GM13977 (cell line): Measurements from ENCODE around the gene ZFP36L2.
A peak's percentile ranks its signal among the peaks of the same experiment; 100 is the strongest.

Experiments used
- DNase-seq: peaks from one replicate; pipeline ENCODE4 v3.0.0; 2012; ENCODE audit warnings: low spot score
- in situ Hi-C: fragments of 300-500 bp; cut with MboI; formaldehyde crosslinking; loops from one replicate; pipeline ENCODE4 v1.12.0; 2022; ENCODE audit warnings: low sequenced_read_pairs, low pct_unique_long_range_greater_than_20kb, mixed read lengths, inconsistent platforms; ENCODE audit not compliant: unreplicated experiment
- TF ChIP-seq, protein P1 (sequence below): IDR thresholded peaks from 2 replicates; pipeline ENCODE4 v1.5.1; 2012; ENCODE audit warnings: mild to moderate bottlenecking, control low read depth; ENCODE audit not compliant: insufficient read depth; ENCODE audit errors: extremely low read depth, missing control alignments

The ZFP36L2 gene

DNA sequence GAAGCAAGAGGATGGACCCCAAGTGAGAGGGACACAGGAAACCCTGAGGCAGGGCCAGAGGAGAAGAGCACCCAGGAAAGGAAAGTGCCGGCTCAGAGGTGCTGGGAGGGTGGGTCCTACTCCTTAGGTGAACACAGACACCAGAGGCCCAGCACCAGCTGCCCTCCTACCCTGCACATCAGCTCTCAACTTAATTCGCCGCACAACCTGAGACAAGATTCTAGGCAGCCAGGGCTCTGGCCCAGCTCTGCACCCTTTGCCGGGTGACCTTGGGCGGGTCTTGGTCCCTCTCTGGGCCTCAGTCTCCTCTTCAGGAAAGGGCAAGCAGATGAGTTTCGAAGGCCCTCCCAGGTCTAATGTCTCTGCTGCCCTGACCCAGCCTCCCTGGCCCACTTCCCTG lies 28.1 kb downstream of the ZFP36L2 start:
- in situ Hi-C loops: no loop called here
- TF ChIP-seq, protein P1, sequence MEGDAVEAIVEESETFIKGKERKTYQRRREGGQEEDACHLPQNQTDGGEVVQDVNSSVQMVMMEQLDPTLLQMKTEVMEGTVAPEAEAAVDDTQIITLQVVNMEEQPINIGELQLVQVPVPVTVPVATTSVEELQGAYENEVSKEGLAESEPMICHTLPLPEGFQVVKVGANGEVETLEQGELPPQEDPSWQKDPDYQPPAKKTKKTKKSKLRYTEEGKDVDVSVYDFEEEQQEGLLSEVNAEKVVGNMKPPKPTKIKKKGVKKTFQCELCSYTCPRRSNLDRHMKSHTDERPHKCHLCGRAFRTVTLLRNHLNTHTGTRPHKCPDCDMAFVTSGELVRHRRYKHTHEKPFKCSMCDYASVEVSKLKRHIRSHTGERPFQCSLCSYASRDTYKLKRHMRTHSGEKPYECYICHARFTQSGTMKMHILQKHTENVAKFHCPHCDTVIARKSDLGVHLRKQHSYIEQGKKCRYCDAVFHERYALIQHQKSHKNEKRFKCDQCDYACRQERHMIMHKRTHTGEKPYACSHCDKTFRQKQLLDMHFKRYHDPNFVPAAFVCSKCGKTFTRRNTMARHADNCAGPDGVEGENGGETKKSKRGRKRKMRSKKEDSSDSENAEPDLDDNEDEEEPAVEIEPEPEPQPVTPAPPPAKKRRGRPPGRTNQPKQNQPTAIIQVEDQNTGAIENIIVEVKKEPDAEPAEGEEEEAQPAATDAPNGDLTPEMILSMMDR: no peak
- no peak for DNase-seq

DNA sequence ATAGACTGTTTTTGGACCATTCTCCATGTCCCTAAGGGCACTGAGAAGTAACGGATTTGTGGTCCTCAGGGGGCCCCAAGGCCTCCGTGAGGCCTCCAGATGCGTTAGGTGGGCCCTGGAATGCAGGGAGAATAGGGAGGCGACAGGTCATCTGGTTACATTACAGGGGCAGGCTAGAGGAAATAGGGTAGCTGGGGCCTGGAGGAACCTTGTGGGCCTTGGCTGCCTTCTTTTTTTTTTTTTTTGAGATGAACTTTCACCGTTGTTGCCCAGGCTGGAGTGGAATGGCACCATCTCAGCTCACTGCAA lies 28.9 kb downstream of the ZFP36L2 start:
- no peak for DNase-seq
- in situ Hi-C loops: no loop called here

DNA sequence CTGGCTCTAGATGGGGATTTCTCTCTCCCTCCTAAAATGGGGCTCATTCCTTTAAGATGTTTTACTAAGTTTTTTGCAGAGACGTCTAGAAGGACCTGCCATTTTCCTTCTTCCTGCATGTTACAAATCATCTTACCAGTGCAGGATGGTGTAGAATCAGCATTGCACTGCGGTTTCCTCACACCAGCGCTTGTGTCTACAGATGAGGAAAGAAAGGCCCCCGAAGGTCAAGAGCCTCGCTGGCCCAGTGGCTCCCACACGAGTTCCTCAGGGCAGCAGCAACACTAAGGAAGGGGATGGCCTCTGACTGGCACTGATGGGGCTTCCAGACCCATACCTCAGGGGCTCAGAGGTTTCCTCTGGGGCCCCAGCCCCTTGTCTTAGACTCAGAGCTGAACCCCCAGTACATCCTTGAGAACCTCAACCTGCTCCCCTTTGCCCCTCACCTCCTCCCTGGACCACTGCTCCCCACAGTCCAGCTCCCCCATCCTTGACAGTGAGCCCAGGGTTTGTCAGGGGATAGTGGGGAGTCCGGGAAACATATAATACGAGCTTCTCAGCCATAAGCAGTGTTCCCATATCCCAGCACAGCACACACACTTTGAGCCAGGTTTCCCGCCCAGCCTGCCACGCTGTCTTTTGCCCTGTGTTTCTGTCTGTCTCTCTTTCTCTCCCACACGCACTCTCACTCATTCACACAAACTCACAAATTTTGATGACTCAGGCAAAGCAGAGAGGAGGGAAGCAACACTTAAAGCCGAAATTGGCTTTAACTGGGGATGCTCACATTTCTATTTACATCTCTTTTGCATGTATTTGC lies 29.4 kb downstream of the ZFP36L2 start:
- TF ChIP-seq, protein P1: no peak
- no peak for DNase-seq

More for the DNA sequence above, 28.9 kb downstream of the ZFP36L2 start:
- TF ChIP-seq, protein P1: no peak

DNA sequence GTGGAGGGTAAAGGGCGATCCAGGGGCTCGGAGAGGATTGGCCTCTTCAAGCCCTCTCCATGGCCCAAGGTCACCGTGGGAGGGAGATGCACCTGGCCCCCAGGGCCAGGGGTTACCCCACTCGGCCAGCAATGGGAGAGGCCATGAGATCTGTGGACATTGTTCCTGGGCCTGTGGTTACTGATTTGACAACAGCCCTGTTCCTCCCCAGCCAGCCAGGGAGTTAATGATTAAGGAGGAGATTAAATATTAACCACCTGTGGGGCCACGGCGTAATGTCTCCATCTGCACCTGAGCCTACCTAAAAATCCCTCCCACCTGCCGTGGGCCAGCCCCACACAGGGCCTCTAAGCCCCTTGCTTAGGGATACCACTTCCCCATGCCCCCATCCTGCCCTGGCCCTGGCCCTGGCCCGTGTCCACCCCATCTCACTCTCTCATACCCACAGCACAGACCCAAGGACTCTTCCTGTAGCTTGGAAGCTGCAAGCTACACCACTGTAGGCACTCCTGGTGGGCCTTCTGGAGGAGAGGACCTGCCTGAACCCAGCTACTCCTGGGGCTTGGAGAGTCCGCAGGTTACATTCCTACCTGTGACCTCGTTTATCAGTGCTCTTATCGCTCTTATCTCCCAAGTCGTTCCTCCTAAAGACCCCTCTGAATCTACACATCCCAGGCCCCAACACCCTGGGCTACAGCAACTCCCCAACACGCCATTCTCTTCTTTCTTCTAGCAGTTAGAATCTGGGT lies 32.1 kb downstream of the ZFP36L2 start:
- TF ChIP-seq, protein P1: no peak
- in situ Hi-C loops: no loop called here
- peak; percentile 44 for DNase-seq

More for the DNA sequence above, 29.4 kb downstream of the ZFP36L2 start:
- in situ Hi-C loops: no loop called here

DNA sequence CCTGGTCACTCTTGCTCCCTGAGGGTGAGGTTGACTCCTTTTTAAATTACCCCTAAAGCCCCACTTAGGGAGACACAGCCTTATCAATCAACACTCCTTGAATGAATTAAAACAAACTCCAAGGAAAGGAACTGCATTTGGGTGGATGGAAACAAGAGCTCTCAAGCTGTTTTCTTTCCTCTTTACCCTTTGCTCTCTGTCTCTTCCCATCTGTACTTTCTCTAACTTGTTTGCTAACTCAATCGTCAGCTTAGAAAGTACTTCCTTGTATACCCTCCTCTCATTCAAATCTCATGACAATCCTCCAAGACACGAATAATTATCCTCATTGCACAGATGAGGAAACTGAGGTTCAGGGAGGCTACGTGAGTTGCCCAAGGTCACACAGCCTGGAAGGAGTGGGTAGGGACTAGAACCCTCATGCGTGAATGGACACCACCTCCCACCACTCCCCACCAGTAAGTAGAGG lies 32.7 kb downstream of the ZFP36L2 start:
- DNase-seq: no peak
- TF ChIP-seq, protein P1: no peak
- in situ Hi-C loops: no loop called here

DNA sequence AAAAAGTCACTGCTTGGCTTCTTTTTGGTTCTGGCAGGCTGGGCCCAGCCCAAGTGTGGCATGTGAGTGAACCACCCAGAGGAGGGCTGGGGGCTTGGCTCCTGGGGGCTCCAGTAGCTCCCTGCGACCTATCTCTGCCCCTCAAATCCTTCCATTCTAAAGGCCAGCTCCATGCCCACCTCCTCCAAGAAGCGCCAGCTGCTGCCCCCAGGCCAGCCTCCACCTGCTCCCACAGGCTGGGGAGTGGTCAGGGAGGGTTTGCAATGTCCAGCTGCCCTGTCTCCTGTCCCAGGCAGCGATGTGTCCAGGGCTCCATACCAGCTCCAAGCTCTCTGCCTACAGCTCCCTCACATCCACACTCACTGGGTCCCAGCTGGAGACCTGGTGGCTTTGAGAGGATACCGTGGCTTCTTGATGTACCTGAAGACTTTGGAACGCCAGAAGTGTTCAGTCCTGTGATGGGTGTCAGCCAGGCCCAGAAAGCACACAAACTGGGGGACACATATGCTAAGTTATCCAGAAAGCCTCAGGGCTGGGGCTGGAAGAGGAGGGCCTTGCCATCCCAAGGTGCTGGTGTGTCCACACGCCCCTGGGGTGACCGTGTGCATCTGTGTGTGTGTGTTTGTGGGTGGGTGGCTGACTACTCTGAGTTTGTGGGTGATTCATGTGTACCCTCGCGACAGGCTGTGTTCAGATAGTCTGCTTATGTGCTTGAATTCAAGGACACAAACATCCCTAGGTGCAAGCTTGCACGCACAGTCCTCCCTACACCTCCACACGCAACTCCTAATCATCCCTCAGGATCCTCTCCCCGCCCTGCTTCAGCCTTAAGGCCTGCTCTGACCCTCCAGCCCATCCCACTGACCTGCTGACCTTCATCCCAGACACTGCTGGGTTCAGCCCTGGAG lies 33.4 kb downstream of the ZFP36L2 start:
- TF ChIP-seq, protein P1: no peak
- in situ Hi-C loops: no loop called here
- DNase-seq: no peak
